NCI-H510A treated with DMSO at 0.1 percent for 48 hours (cell line): ENCODE measurements around the gene ERAP2.
A peak's percentile ranks its signal among the peaks of the same experiment; 100 is the strongest.
"Not testable (repeated sequence)": the region's sequence is repeated elsewhere in the genome, so short reads cannot be mapped to it uniquely, and the experiment has no call there.

Experiments
- DNase-seq: peaks from one replicate; lab custom pipeline; 2025; lab: John Stamatoyannopoulos, UW

The ERAP2 gene

GRCh38 chr5:96863114-96863513 is 13.2 kb upstream of the ERAP2 start:
- no peak for DNase-seq

- no peak for DNase-seq
These were observed 12.2 kb upstream of the ERAP2 start for GRCh38 chr5:96863949-96864584.

GRCh38 chr5:96864922-96865530 is 11.3 kb upstream of the ERAP2 start:
- DNase-seq = no peak

- peak; percentile 11 for DNase-seq
These were observed 7.5 kb upstream of the ERAP2 start for GRCh38 chr5:96868603-96869371.

- no peak for DNase-seq
These were observed 7.0 kb upstream of the ERAP2 start for GRCh38 chr5:96869372-96869641.

- DNase-seq = no peak
These were observed 5.9 kb upstream of the ERAP2 start for GRCh38 chr5:96870094-96871026.

- no peak for DNase-seq
These were observed 5.3 kb upstream of the ERAP2 start for GRCh38 chr5:96871027-96871399.

GRCh38 chr5:96871686-96872085 is 4.6 kb upstream of the ERAP2 start:
- DNase-seq = no peak

- no peak for DNase-seq
These were observed 2.9 kb upstream of the ERAP2 start for GRCh38 chr5:96873449-96873848.

GRCh38 chr5:96874631-96875030 is 1.7 kb upstream of the ERAP2 start:
- no peak for DNase-seq

- DNase-seq = no peak
These were observed 459 bp upstream of the ERAP2 start for GRCh38 chr5:96875791-96876291.

- DNase-seq = not testable (repeated sequence)
These were observed 723 bp downstream of the ERAP2 start for GRCh38 chr5:96876977-96877469.

GRCh38 chr5:96879665-96880064 is 3.4 kb downstream of the ERAP2 start:
- DNase-seq = no peak

GRCh38 chr5:96880444-96881164 is 4.3 kb downstream of the ERAP2 start:
- DNase-seq = no peak

GRCh38 chr5:96881511-96882115 is 5.3 kb downstream of the ERAP2 start:
- DNase-seq = no peak

- no peak for DNase-seq
These were observed 7.6 kb downstream of the ERAP2 start for GRCh38 chr5:96883871-96884270.

GRCh38 chr5:96884995-96885394 is 8.7 kb downstream of the ERAP2 start:
- DNase-seq = no peak

GRCh38 chr5:96885518-96886338 is 9.4 kb downstream of the ERAP2 start:
- DNase-seq = no peak

GRCh38 chr5:96893342-96893741 is 17.0 kb downstream of the ERAP2 start:
- DNase-seq = no peak

- no peak for DNase-seq
These were observed 20.0 kb downstream of the ERAP2 start for GRCh38 chr5:96896276-96896675.
